ENCODE results near the gene SIPA1.
A peak's percentile ranks its signal among the peaks of the same experiment; 100 is the strongest.
"Not testable (repeated sequence)": the region's sequence is repeated elsewhere in the genome, so short reads cannot be mapped to it uniquely, and the experiment has no call there.

Gene SIPA1

DNA sequence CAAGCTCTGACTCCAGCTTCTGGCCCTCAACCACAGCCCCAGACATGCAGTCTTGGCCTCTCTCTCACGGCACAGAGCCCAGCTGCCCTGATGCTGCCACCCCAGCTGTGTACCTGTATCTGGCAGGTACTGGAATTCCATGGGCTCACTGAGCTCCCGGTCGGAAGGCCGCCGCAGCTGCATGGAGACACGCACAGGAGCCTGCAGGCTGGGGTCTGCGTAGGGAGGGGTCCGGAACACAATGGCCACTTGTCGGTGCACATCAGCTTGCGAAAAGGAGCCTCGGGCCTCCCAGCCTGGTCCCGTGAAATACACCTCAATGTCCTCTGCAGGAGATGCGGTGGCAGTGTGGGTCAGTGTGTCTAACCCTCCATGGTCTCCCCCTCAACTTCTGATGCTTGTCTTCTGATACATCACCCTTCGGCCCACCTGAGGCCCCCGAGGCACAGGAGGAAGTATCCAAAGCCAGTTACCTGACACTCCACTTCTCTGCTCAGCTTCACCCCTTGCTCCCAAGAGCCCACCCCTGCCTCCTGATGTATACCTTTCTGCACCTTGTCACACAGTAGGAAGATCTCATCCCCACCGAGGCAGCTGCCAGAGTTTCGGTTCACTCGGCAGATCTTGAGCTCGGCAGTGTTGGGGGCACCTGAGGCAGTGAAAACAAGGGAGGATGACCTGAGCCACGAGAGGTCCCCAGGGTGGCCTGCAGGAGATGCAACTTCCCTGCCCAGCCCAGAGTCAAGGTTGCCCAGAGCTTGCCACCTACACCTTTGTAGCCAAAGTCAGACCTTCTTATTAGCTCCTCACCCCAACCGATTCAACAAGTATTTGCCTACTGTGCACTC is 20.5 kb downstream of the SIPA1 start:
- no peak for DNase-seq (ENCODE audit: low read depth in 3 of 3, low spot score in 1 of 3)

DNA sequence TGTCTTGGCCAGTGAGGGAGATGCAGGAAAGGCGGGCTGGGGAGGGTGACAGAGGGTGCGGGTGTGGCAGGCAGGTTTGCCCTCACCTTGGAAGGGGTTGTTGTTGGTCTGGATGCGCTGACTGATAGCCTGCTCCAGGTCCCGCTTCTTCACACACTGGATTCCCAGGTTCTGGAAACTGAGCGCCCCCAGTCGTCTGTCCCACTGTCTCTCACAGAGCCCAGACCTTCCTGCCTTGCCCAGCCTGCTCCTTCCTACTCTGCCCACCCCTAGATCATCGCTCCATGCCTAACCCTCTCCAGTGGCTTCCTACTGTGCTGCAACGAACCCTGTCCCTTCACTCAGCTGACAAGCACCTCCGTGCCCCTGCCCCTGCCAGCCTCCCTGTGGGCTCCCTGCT is 22.1 kb downstream of the SIPA1 start:
- DNase-seq (ENCODE audit: low read depth in 3 of 3, low spot score in 1 of 3): no peak

DNA sequence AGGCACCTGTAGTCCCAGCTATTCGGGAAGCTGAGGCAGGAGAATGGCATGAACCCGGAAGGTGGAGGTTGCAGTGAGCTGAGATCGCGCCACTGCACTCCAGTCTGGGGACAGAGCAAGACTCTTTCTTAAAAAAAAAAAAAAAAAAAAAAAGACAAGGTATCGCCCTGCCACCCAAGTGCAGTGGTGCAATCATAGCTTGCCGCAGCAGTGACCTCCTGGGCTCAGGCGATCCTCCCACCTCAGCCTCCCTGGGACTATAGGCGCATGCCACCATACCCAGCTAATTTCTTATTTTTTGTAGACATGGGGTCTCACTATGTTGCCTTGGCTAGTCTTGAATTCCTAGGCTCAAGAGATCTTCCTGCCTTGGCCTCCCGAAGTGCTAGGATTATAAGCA is 23.0 kb downstream of the SIPA1 start:
- not testable (repeated sequence) for DNase-seq (ENCODE audit: low read depth in 3 of 3, low spot score in 1 of 3)

DNA sequence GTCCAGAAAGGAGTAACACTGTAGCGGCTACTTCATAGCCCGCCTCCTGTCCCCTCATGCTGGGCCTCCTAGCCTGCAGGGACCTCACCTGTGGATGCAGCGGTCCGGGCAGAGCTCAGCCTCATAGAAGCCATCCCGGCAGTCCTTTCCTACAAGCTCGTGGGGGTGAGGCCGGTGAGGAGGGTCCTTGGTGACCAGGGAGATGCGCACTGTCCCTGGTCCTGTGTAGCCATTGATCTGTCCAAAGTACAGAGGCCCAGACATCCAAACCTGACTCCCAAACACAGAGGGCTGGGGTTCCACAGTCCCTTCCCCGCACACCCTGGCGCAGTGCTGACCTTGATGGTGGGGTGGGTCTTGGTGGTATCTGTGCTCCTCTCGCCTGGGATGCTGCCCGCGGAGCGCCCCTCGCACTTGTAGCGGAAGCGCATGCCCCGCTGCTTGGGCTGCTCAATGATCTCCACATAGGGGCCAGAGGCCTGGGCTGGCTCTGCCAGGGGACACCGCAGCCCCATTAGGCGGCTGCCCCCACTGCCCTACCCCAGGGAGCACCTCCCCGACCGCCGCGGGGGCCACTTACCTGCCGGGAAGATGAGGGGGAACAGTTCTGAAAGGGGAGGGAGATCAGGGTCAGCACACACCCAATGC is 23.8 kb downstream of the SIPA1 start:
- DNase-seq (ENCODE audit: low read depth in 3 of 3, low spot score in 1 of 3): no peak

DNA sequence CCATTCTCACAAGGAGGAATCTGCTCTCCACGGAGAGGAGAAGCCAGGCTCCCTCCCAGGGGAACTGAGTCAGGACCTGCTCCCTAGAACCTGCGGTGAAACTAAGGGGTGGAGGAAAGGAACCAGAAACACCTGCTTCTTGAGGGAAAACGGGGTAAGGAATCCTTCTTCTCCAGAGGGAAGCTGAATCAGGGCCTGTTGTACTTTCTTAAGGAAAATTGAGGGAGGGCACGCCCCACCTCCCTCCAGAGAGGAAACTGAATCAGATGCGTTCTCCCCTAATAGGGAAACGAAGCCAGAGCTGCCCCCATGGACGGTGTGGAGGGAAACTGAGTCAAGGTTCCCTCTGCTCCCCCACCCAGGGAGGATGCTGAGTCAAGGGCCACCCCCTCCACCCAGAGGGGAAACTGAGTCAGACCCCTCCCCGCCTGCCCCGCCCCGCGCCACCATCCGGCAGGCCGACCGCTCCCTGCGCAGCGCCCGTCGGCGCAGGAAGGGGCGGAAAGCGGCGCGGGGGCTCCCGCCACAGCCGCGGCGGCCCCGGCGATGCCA is 24.4 kb downstream of the SIPA1 start:
- DNase-seq (ENCODE audit: low read depth in 3 of 3, low spot score in 1 of 3): no peak

DNA sequence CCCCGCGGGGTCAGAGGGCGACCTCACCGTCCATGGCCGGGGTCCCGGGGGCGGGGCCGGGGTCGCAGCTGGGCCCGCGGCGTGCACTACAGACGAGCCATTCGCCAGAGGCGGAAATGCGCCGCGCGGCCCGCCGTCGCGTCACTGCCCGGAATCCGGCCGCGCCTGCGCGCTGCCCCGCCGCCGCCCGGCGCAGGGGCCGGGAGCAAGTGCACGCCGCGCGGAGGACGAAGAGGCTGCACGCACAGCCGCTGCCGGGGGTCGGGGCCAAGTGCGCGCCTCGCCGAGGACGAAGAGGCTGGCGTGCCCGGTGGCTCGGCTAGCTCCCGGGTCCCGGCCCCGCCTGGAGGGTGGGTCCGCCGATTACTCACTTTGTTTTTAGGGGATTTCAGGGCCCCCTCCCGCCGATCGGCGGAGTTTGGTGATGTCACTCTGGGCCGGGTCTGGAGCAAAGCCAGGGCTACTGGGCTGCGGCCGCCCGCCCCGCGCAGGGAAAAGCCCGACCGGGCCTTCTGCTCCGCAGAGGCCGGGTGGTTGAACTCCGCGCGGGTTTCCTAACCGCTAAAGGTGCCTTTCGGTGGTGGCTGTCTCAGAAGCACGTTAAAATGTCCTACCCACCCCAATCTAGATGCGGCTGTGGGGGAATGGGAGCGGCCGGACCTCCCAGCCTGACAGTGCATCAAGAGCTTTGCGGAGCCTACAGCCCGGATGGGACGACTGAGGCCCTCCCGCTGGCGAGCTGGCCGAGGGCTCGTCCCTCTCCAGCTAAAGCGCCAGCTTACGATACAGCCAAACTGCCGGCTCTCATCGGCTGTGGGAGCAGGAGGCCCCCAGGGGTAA is 25.1 kb downstream of the SIPA1 start, which contains the start of gene RELA:
TSS of gene RELA (minus strand) at position 118 of the 840 bp plus-strand sequence. CDS start at position 34, 84 bp downstream.
- peak; percentile 81 to 87 (median 82) for DNase-seq (ENCODE audit: low read depth in 3 of 3, low spot score in 1 of 3)

DNA sequence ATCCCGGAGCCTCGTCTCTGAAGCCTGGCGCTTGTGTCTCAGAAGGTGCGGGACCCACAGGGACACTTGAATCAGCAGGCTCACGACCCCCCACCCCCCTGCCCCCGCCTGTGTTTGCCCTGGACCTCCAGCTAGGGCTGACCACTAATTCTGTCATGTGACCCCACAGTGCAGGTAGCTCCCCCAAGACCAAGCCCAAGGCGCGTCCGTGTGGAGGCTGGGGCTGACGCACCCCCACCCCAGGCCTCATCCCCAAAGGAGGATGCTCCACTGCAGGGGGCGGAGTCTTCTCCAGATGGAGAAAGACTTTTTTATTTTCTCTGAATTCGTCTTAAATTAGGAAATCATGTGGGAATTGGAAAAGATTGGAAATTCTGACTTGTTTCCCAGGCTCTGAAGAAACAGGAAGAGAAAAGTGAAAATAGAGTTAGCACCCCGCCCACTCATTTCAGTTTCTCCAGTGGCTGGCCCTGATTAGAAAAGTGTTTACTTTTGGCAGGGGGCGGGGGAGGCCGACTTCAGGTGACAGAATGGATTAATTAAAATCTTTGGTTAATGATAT is 25.8 kb downstream of the SIPA1 start:
- DNase-seq (ENCODE audit: low read depth in 3 of 3, low spot score in 1 of 3): no peak

DNA sequence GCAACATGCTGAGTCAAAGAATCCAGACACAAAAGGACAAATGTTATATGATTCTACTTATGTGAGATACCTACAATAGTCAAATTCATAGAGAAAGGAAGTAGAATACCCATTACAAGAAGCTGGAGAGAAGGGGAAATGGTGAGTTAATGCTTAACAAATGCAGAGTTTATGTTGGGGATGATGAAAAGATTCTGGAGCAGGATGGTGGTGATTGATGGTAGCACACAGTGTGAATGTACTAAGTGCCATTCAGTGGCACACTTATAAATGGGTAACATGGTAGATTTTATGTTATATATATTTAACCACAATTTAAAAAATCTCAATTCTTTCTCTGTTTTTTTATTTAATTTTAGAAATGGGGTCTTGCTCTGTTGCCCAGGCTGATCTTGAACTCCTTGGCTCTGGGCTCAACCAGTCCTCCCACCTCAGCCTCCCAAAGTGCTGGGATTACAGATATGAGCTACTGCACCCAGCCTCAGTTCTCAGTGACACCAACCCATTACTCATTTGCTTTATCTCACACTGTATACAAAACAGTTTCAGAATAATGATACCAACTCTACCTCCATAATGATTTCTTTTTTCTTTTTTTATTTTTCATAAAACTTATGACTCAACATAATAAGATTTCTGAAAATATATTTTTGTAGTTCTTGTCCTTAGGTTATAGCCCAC is 34.4 kb downstream of the SIPA1 start:
- no peak for DNase-seq (ENCODE audit: low read depth in 3 of 3, low spot score in 1 of 3)

DNA sequence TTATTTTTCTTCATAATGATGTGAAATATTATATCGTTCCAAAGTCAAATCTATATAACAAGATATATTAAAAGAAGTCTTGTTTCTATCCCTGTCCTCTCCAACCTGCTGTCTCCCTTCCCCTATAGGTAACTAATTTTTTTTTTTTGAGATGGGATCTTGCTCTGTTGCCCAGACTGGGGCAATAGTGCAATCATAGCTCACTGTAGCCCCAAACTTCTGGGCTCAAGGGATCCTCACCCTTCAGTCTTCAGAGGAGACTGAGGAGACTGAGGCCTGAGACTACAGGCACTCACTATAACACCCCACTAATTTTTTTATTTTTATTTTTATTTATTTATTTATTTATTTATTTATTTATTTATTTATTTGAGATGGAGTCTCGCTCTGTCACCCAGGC is 35.1 kb downstream of the SIPA1 start:
- DNase-seq (ENCODE audit: low read depth in 3 of 3, low spot score in 1 of 3): no peak

DNA sequence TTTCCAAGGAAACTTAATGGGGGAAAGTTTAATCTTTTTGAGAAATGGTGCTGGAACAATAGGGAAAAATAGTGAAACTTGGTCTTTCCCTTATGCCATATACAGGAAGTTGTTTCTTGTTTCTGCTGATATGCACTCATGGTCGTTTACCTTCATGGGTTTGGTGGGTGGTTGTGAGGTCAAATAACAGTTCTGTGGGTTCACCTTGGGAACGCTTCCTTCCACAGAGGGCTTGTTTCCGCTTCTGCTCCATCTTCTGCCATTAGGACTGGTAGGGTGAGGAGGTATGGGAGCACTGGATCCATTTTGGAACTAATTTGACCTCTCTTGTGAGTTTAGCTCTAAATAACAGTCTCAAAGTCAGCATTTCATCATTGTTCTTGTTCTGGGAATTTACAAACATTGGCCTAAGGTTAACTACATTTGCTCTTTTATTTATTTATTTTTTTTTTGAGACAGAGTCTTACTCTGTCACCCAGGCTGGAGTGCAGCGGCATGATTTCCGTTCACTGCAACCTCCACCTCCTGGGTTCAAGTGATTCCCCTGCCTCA is 42.4 kb downstream of the SIPA1 start:
- no peak for DNase-seq (ENCODE audit: low read depth in 3 of 3, low spot score in 1 of 3)

DNA sequence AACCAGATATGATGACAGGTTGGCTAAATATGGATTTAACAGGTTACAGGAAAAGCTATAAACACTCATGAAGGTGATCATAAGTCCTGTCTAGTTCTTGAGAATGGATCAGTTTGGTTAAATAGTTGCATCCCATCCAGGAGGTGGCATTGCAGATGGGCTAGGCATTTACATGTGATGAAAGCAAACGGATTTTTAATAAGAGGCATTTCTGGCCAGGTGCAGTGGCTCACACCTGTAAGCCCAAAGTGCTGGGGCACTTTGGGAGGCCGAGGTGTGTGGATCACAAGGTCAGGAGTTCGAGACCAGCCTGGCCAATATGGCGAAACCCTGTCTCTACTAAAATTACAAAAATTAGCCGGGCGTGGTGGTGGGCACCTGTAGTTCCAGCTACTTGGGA is 45.6 kb downstream of the SIPA1 start:
- DNase-seq (ENCODE audit: low read depth in 3 of 3, low spot score in 1 of 3): not testable (repeated sequence)

DNA sequence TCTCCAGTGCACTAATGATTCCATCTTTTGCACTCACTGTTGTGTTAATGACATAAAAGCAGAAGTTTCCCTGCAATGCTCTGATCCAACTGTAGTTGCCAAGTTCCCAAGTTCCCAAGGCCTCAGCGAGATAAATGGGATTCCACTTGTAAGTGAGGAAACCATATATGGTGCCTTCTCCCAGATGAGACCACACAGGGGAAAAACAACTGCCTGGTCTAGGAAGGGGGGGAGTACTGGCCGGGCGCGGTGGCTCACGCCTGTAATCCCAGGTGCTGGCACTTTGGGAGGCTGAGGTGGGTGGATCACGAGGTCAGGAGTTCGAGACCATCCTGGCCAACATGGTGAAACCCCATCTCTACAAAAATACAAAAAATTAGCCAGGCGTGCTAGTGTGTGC is 48.1 kb downstream of the SIPA1 start:
- no peak for DNase-seq (ENCODE audit: low read depth in 3 of 3, low spot score in 1 of 3)

DNA sequence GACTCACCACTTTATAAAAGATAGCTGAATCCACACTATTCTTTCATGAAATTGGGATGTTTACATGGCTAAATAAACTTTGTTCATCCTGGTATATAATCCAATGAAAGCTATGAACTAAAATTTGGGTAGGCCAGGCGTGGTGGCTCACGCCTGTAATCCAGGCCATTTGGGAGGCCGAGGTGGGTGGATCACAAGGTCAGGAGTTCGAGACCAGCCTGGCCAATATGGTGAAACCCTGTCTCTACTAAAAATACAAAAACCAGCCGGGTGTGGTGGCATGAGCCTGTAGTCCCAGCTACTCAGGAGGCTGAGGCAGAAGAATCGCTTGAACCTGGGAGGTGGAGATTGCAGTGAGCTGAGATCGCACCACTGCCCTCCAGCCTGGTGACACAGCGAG is 53.9 kb downstream of the SIPA1 start:
- DNase-seq (ENCODE audit: low read depth in 3 of 3, low spot score in 1 of 3): not testable (repeated sequence)

DNA sequence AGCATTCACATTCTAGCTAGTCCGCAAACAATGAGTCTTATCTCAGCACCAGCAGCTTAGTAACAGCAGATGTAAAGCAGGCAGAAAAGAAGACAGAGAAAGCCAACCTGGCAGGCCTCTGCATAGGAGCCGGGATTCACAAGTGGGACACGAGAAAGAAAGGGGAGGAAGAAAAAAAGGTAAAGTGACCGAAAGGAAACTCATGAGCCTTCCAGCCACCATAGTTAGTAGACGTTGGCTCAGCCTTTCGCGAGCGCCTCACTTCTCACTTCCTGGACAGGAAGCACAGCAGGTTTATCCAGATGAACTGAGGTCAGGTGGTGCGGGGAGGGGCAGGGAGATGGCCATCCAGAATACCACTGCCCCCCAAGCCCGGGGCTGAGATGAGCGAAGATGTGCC is 54.5 kb downstream of the SIPA1 start:
- no peak for DNase-seq (ENCODE audit: low read depth in 3 of 3, low spot score in 1 of 3)

DNA sequence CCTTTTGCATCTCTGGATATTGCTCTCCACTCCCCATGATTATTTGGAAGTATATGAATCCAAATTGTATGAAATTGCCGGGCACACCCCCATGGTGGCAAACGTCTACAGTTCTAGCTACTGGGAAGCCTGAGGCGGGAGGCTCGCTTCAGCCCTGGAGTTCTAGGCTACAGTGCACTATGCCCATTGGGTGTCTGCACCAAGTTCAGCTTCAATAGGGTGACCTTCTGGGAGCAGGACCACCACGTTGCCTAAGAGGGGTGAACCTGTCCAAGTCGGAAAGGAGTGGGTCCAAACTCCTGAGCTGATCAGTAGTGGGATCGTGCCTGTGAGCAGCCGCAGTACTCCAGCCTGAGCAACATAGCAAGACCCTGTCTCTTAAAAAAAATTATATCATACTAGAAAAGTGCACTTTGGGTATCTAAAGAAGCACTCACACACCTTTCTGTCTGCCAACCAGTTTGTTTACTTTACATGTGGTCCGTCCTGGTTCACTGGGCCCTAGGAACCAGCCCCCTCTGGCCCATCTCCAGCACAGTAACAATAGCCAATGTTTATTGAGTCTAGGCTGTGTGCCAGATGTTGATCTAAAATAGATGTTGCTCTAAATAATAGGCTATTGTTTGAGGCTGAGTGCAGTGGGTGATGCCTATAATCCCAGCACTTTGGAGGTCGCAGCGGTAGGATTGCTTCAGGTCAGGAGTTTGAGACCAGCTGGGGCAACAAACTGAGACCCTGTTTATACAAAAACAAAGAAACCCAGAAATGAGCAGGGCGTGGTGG is 57.7 kb downstream of the SIPA1 start:
- DNase-seq (ENCODE audit: low read depth in 3 of 3, low spot score in 1 of 3): no peak

DNA sequence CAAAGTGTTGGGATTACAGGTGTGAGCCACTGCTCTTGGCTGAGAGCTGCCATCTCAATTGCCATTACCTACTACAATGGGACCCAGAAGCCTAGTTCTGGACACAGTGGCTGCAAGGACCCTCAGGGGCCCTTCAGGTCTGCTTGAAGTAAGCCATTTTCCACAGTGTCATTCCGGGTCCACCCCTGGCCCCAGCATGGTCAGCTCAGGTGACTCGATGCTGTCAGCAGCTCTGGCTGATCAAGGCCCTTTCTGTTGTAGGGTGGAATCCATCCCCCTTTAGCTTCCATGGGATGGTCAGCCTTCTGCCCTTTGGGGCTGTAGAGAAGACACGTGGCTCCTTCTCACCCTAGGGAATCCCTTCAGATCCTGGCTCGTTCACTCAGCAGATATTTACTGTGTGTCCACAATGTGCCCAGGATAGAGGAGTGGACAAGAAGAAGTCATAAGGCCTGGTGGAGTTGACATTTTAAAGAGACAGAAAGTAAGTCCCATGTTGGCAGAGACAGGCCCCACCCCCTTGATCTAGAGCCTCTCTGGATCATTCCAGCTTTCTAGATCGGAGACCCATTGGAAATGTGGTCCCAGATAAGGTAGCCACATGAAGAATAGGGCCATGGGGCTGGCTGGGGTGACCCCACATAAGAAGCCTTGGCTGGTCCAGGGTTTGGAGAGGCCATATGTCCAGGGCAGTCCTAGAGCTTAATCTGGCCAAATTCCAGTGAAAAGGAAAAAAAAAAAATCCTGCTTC is 59.1 kb downstream of the SIPA1 start:
- no peak for DNase-seq (ENCODE audit: low read depth in 3 of 3, low spot score in 1 of 3)

DNA sequence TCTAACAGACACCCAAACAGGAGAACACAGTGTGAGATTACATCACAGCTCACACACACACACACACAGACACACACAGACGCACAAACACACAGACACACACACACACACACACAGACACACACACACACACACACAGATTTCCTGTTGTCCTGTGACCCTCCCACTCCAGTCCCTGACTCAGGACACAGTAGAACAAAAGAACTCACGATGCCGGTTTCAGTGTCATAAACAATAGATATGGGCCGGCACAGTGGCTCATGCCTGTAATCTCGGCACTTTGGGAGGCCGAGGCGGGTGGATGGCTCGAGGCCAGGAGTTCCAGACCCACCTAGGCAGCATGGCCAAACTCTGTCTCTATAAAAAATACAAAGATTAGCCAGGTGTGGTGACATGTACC is 60.3 kb downstream of the SIPA1 start:
- DNase-seq (ENCODE audit: low read depth in 3 of 3, low spot score in 1 of 3): no peak

DNA sequence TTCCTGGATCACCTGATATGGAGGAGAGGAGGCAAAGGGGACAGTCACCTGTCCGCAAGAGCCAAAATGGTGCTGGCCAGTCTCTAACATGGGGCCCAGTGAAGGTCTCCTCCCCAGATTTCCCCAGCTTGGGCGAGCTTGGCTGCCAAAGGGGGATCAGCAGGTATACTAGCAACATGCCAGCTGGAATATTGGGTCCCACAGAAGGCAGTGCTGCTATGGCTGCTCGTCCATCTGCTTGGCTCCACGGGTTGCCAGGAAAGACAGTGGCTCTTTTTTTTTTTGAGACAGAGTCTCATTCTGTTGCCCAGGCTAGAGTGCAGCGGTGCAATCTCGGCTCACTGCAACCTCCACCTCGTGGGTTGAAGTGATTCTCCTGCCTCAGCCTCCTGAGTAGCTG is 61.4 kb downstream of the SIPA1 start:
- no peak for DNase-seq (ENCODE audit: low read depth in 3 of 3, low spot score in 1 of 3)

DNA sequence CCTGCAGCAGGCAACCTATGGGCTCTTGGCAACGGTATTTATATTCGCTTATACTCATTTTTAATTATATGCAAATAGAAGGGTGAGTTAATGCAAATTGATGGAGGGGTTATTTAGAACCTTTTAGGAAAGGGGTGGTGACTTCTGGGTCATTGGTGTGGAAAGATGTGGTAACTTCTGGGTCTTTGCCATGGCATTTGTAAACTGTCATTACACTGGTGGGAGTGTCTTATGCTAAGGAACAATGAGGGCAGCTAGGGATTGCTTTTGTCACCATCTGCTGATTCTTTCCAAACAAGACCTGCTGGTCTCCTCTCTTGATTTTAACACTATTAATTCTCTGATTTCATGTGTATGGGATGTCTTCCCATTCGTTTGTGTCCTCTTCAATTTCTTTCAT is 62.5 kb downstream of the SIPA1 start:
- no peak for DNase-seq (ENCODE audit: low read depth in 3 of 3, low spot score in 1 of 3)

All from stimulated activated CD4-positive, alpha-beta T cell treated with anti-CD3 and anti-CD28 coated beads, TNF-alpha, amount 100 ng/mL, for 1 hour (primary cell).